ENCODE measurements around the gene INF2. TPM values are rescaled to one million over a fixed set of nuclear protein-coding genes. Genes with fewer than 3 reads are reported as not detected.

Gene INF2
- total and polyA plus RNA-seq, 4 donors: 13.1 to 51.6 (median 25.5) TPM

DNA sequence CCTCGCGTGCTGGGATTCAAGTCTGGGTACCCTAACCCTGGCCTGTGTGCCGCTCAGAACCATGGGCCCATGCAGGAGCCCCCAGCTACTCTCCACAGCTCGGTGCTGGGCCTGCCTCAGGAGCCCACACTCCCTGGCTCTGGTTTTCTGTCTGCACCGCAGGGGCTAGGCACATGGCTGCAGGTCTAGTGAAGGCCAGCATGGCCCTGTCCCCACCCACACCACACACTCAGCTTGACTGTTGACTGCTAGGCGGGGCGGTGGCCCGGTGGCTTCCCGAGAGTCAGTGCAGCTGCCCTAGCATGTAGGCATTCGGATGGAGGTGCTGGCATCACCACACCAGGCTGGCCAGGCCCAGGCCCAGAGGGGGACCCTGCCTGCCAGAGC is 7.9 kb downstream of the INF2 start:
- Histone ChIP-seq H3K9ac (ENCODE audit: low read depth in 1 of 2, low read length in 2 of 2) (no peak overlapping the region), H3K27me3 (ENCODE audit: control insufficient read depth in 4 of 4, insufficient read depth in 4 of 4, low read length in 3 of 4) (no peaks in the 10 kb centered on the region), H3K36me3 (ENCODE audit: control insufficient read depth in 4 of 4, insufficient read depth in 3 of 4, low read depth in 1 of 4, low read length in 3 of 4) (peaks cover 0 to 9% (median 2%) of the 10 kb centered on the region in 4 donors), H3K4me1 (ENCODE audit: control insufficient read depth in 4 of 4, insufficient read depth in 4 of 4, low read length in 3 of 4) (peaks cover 30 to 69% (median 51%) of the 10 kb centered on the region in 4 donors), H3K4me3 (ENCODE audit: low read depth in 1 of 3, low read length in 3 of 3) (no peak overlapping the region), H3K27ac (ENCODE audit: low read depth in 1 of 2, low read length in 2 of 2) (no peak overlapping the region), H3K9me3 (ENCODE audit: control insufficient read depth in 4 of 4, low read length in 3 of 4) (no peaks in the 10 kb centered on the region)
- DNase-seq (ENCODE audit: low spot score): no peak
- TF ChIP-seq FOXA2 (IDR thresholded peaks at IDR 0.05) (no peak), YY1 (IDR thresholded peaks at IDR 0.05) (no peak), EGR1 (IDR thresholded peaks at IDR 0.05; ENCODE audit: low read depth in 2 of 2) (no peak), GABPA (IDR thresholded peaks at IDR 0.05 in 1 of 2, conservative IDR thresholded peaks at IDR 0.05 in 1 of 2) (no peak), RAD21 (IDR thresholded peaks at IDR 0.05) (no peak), RXRA (IDR thresholded peaks at IDR 0.05) (no peak), HNF4A (conservative IDR thresholded peaks at IDR 0.05) (no peak), FOXA1 (IDR thresholded peaks at IDR 0.05) (no peak), NR2F2 (IDR thresholded peaks at IDR 0.05) (no peak), HNF4G (IDR thresholded peaks at IDR 0.05) (no peak), JUND (IDR thresholded peaks at IDR 0.05) (no peak), SP1 (IDR thresholded peaks at IDR 0.05) (no peak), TAF1 (conservative IDR thresholded peaks at IDR 0.05) (no peak)
- TF ChIP-seq, protein P1, sequence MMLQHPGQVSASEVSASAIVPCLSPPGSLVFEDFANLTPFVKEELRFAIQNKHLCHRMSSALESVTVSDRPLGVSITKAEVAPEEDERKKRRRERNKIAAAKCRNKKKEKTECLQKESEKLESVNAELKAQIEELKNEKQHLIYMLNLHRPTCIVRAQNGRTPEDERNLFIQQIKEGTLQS (IDR thresholded peaks at IDR 0.05): no peak
- TF ChIP-seq, protein P2, sequence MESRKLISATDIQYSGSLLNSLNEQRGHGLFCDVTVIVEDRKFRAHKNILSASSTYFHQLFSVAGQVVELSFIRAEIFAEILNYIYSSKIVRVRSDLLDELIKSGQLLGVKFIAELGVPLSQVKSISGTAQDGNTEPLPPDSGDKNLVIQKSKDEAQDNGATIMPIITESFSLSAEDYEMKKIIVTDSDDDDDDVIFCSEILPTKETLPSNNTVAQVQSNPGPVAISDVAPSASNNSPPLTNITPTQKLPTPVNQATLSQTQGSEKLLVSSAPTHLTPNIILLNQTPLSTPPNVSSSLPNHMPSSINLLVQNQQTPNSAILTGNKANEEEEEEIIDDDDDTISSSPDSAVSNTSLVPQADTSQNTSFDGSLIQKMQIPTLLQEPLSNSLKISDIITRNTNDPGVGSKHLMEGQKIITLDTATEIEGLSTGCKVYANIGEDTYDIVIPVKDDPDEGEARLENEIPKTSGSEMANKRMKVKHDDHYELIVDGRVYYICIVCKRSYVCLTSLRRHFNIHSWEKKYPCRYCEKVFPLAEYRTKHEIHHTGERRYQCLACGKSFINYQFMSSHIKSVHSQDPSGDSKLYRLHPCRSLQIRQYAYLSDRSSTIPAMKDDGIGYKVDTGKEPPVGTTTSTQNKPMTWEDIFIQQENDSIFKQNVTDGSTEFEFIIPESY (IDR thresholded peaks at IDR 0.05): no peak
- TF ChIP-seq, protein P3, sequence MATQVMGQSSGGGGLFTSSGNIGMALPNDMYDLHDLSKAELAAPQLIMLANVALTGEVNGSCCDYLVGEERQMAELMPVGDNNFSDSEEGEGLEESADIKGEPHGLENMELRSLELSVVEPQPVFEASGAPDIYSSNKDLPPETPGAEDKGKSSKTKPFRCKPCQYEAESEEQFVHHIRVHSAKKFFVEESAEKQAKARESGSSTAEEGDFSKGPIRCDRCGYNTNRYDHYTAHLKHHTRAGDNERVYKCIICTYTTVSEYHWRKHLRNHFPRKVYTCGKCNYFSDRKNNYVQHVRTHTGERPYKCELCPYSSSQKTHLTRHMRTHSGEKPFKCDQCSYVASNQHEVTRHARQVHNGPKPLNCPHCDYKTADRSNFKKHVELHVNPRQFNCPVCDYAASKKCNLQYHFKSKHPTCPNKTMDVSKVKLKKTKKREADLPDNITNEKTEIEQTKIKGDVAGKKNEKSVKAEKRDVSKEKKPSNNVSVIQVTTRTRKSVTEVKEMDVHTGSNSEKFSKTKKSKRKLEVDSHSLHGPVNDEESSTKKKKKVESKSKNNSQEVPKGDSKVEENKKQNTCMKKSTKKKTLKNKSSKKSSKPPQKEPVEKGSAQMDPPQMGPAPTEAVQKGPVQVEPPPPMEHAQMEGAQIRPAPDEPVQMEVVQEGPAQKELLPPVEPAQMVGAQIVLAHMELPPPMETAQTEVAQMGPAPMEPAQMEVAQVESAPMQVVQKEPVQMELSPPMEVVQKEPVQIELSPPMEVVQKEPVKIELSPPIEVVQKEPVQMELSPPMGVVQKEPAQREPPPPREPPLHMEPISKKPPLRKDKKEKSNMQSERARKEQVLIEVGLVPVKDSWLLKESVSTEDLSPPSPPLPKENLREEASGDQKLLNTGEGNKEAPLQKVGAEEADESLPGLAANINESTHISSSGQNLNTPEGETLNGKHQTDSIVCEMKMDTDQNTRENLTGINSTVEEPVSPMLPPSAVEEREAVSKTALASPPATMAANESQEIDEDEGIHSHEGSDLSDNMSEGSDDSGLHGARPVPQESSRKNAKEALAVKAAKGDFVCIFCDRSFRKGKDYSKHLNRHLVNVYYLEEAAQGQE (IDR thresholded peaks at IDR 0.05): no peak
- TF ChIP-seq, protein P4, sequence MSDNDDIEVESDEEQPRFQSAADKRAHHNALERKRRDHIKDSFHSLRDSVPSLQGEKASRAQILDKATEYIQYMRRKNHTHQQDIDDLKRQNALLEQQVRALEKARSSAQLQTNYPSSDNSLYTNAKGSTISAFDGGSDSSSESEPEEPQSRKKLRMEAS (IDR thresholded peaks at IDR 0.05): no peak
- TF ChIP-seq, protein P5, sequence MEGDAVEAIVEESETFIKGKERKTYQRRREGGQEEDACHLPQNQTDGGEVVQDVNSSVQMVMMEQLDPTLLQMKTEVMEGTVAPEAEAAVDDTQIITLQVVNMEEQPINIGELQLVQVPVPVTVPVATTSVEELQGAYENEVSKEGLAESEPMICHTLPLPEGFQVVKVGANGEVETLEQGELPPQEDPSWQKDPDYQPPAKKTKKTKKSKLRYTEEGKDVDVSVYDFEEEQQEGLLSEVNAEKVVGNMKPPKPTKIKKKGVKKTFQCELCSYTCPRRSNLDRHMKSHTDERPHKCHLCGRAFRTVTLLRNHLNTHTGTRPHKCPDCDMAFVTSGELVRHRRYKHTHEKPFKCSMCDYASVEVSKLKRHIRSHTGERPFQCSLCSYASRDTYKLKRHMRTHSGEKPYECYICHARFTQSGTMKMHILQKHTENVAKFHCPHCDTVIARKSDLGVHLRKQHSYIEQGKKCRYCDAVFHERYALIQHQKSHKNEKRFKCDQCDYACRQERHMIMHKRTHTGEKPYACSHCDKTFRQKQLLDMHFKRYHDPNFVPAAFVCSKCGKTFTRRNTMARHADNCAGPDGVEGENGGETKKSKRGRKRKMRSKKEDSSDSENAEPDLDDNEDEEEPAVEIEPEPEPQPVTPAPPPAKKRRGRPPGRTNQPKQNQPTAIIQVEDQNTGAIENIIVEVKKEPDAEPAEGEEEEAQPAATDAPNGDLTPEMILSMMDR (IDR thresholded peaks at IDR 0.05; ENCODE audit: low read depth, low read length, missing input control): no peak
- WGBS: 91% methylated on average over 10 of the region's 10 CpGs
